HL-60 (cell line): ENCODE results near the gene TMEM9.

Source experiments
- DNase-seq, 2 experiments: peaks; one replicate each; pipeline ENCODE4 v3.0.0-alpha.2; 2010 to 2020; ENCODE audit warnings: low read depth in 1 of 2, low spot score in 1 of 2
- H3K27ac ChIP-seq: fragments of 250-450 bp; sonication (Bioruptor Pico); replicated peaks from 2 replicates; pipeline ENCODE4 v1.5.1; 2020; ENCODE audit warnings: mild to moderate bottlenecking, moderate library complexity
- H3K27me3 ChIP-seq: fragments of 250-450 bp; sonication (Bioruptor Pico); 2 replicates; pipeline ENCODE4 v1.5.1; 2021; ENCODE audit warnings: mild to moderate bottlenecking, moderate library complexity; ENCODE audit not compliant: insufficient read depth, poor library complexity, severe bottlenecking
- H3K4me3 ChIP-seq: replicated peaks from 2 replicates; pipeline ENCODE4 v1.5.1; 2011; ENCODE audit warnings: mild to moderate bottlenecking, control low read depth, low read length; ENCODE audit not compliant: insufficient read depth
- GABPA ChIP-seq: IDR thresholded peaks from 2 replicates; pipeline ENCODE4 v1.6.1; 2012; ENCODE audit warnings: low read depth
- POLR2AphosphoS5 ChIP-seq: IDR thresholded peaks from 2 replicates; pipeline ENCODE4 v1.6.1; 2012; ENCODE audit warnings: low read depth
- SPI1 ChIP-seq: IDR thresholded peaks from 2 replicates; pipeline ENCODE4 v1.6.1; 2012; ENCODE audit warnings: low read depth, mild to moderate bottlenecking, borderline replicate concordance
- TF ChIP-seq, protein P1 (sequence below): IDR thresholded peaks from one replicate; pipeline ENCODE4 v1.5.1; 2011; ENCODE audit warnings: low read length, control low read depth, inconsistent platforms; ENCODE audit not compliant: insufficient read depth
- TF ChIP-seq, protein P2 (sequence below): IDR thresholded peaks from 2 replicates; pipeline ENCODE4 v1.6.1; 2012; ENCODE audit warnings: low read depth; ENCODE audit not compliant: insufficient replicate concordance

Gene TMEM9

DNA sequence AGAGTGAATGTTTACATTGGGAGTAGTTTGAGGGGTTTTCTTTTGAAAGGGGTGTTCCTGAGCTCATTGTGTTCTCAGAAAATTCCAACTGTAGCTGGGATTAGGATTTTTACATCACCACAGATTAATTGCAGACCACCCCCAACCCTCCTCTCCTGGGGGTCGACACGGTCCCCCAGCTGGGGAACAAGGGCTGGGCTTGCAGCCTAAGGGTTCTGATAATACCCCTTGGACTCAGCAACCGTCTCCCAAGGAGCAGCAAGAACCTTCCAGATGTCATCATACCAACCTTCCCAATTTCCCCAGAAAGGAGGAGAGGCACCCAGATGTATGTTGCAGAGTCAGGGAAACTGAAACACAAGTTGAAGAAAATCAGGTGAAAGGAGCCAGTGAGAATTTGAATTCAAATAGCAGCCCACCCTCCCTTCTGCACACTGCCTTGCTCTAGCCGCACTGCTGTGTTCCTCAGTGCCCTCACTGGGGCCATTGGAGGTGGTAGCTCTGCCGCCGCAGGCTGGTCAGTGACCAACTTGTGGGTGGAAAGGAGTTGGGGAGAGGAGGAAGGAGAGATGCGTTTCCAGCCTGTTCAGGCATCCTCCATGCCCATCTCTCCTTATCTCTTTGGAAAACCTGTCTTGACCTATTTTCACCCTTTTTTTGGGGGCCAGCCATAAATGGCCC lies 21.7 kb upstream of the TMEM9 start:
- no peak overlapping the region for H3K27ac ChIP-seq
- no peak for TF ChIP-seq GABPA
- TF ChIP-seq SPI1, result no peak
- TF ChIP-seq POLR2AphosphoS5, result no peak
- TF ChIP-seq, protein P1, sequence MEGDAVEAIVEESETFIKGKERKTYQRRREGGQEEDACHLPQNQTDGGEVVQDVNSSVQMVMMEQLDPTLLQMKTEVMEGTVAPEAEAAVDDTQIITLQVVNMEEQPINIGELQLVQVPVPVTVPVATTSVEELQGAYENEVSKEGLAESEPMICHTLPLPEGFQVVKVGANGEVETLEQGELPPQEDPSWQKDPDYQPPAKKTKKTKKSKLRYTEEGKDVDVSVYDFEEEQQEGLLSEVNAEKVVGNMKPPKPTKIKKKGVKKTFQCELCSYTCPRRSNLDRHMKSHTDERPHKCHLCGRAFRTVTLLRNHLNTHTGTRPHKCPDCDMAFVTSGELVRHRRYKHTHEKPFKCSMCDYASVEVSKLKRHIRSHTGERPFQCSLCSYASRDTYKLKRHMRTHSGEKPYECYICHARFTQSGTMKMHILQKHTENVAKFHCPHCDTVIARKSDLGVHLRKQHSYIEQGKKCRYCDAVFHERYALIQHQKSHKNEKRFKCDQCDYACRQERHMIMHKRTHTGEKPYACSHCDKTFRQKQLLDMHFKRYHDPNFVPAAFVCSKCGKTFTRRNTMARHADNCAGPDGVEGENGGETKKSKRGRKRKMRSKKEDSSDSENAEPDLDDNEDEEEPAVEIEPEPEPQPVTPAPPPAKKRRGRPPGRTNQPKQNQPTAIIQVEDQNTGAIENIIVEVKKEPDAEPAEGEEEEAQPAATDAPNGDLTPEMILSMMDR, result no peak
- TF ChIP-seq, protein P2, sequence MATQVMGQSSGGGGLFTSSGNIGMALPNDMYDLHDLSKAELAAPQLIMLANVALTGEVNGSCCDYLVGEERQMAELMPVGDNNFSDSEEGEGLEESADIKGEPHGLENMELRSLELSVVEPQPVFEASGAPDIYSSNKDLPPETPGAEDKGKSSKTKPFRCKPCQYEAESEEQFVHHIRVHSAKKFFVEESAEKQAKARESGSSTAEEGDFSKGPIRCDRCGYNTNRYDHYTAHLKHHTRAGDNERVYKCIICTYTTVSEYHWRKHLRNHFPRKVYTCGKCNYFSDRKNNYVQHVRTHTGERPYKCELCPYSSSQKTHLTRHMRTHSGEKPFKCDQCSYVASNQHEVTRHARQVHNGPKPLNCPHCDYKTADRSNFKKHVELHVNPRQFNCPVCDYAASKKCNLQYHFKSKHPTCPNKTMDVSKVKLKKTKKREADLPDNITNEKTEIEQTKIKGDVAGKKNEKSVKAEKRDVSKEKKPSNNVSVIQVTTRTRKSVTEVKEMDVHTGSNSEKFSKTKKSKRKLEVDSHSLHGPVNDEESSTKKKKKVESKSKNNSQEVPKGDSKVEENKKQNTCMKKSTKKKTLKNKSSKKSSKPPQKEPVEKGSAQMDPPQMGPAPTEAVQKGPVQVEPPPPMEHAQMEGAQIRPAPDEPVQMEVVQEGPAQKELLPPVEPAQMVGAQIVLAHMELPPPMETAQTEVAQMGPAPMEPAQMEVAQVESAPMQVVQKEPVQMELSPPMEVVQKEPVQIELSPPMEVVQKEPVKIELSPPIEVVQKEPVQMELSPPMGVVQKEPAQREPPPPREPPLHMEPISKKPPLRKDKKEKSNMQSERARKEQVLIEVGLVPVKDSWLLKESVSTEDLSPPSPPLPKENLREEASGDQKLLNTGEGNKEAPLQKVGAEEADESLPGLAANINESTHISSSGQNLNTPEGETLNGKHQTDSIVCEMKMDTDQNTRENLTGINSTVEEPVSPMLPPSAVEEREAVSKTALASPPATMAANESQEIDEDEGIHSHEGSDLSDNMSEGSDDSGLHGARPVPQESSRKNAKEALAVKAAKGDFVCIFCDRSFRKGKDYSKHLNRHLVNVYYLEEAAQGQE, result no peak
- peaks cover 3% of the 10 kb centered on the region for H3K27me3 ChIP-seq
- no peak for DNase-seq
- no peak overlapping the region for H3K4me3 ChIP-seq

DNA sequence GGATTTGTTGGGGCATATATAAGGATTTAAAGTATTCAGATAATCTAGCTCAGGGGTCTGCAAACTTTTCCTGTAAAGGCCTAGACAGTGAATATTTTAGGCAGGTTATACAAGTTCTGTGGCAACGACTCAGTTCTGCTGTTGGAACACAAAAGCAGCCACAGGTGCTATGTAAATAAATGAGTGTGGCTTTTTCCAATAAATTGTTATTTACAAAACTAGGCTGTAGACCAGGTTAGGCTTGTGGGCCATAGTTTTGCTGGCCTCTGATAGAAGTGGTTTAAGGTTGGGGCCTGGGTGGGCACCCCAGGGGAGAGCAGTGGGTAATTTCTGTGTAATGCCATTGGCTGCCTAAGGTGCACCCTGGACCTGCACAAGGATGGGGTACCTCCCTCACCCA lies 19.5 kb upstream of the TMEM9 start:
- TF ChIP-seq, protein P1, result no peak
- TF ChIP-seq, protein P2, result no peak
- no peak for TF ChIP-seq GABPA
- no peak for TF ChIP-seq POLR2AphosphoS5
- TF ChIP-seq SPI1, result no peak
- Histone ChIP-seq H3K27ac (no peak overlapping the region), H3K4me3 (no peak overlapping the region), H3K27me3 (peaks cover 10% of the 10 kb centered on the region)
- DNase-seq, result no peak

GRCh38 chr1:201172999-201173610 lies 18.8 kb upstream of the TMEM9 start:
- TF ChIP-seq SPI1, result no peak
- TF ChIP-seq GABPA, result no peak
- TF ChIP-seq POLR2AphosphoS5, result no peak
- TF ChIP-seq, protein P2, result no peak
- TF ChIP-seq, protein P1, result no peak
- H3K27me3 ChIP-seq, result peaks cover 10% of the 10 kb centered on the region
- no peak overlapping the region for H3K27ac ChIP-seq
- DNase-seq, result peak in 1 of 2 experiments; percentile 39
- no peak overlapping the region for H3K4me3 ChIP-seq
